Measurements from ENCODE around the gene DTX4. TPM values are rescaled to one million over a fixed set of nuclear protein-coding genes. Genes with fewer than 3 reads are reported as not detected.

DTX4 gene
- total RNA-seq, 1 donor from 2014 or later = 0.36 TPM

GRCh38 chr11:59216641-59217564 is 45.0 kb downstream of the DTX4 start:
- intact Hi-C loops (cut with micrococcal nuclease) = no loop called here

DNA sequence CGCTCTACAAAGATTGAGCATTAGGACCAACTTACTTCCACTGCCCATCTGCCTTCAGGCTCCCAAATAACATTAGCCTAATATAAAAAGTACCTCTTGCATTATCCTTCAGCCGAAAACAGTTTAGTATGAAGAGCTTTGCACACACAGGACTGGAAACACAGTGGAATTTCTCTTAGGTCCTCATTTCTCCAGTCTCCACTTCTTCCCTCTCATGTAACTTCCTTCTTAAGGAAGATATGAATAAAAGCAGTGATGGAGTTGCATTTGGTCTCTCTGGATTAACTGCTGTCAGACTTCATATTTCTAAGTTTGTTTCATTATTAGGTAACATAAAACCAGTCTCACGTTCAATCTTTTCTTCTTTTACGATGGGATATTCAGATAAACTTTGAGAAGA is 46.4 kb downstream of the DTX4 start:
- intact Hi-C loops (cut with micrococcal nuclease) = no loop called here

DNA sequence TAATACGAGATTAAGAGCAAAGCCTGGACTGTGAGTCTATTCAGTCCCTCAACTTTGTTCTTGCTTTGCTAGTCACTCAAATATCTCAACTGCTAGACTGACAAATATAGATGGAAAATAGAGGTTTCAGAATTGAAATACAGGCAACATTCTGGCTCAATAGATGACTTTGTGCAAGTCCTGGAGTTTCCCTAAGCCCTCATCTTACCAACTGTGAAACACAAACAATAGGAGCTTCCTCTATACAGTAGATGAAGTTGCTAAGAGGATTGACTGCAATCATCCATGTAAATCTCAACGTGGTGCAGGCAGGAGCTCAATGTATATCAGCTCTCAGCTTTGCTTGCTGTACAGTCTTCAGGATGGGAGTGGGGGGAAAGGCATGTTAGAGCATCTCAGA is 47.0 kb downstream of the DTX4 start:
- intact Hi-C loops (cut with micrococcal nuclease) = no loop called here

- intact Hi-C loops (cut with micrococcal nuclease) = no loop called here
These were observed 47.9 kb downstream of the DTX4 start for GRCh38 chr11:59219836-59220235.

GRCh38 chr11:59221441-59221840 is 49.5 kb downstream of the DTX4 start:
- intact Hi-C loops (cut with micrococcal nuclease) = no loop called here

- intact Hi-C loops (cut with micrococcal nuclease) = no loop called here
These were observed 50.6 kb downstream of the DTX4 start for GRCh38 chr11:59222464-59223060.

DNA sequence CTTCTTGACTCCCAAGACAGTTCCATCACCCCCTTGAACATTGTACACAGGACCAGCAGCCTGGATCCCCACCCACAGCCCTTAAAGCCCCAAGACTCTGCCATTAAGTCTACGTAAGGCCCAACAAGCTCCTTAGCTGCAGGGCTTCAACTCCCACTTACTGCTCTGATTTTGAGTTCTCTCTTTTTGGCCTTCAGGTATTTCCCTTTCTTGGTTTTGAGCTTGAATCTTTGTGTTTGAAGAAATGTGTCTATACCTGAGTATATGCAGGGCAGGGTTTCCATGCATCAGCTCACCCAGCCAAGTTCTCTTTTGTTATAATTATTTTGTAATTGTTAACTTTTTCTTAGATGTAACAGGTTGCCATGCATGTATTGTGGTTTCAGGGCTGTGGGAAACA is 51.2 kb downstream of the DTX4 start:
- intact Hi-C loops (cut with micrococcal nuclease) = no loop called here

DNA sequence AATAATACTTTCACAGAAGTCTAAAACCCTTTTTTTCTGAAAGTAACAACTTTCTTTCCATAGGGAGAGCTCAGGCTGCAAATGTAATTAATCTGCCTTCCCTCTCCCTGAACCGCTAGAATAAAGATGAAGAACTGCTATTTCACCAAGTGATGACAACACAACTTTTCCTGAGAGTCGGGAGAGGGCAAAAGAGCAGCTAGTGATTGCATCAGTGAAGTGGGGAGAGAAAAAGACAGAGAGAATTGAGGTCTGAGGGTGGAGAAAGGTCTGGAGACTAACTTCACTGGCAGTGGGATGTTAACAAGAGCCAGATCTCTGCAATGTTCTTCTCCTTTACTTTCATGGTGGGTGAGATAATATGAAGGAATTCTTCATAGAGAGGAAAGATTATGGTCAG is 51.7 kb downstream of the DTX4 start:
- intact Hi-C loops (cut with micrococcal nuclease) = no loop called here

DNA sequence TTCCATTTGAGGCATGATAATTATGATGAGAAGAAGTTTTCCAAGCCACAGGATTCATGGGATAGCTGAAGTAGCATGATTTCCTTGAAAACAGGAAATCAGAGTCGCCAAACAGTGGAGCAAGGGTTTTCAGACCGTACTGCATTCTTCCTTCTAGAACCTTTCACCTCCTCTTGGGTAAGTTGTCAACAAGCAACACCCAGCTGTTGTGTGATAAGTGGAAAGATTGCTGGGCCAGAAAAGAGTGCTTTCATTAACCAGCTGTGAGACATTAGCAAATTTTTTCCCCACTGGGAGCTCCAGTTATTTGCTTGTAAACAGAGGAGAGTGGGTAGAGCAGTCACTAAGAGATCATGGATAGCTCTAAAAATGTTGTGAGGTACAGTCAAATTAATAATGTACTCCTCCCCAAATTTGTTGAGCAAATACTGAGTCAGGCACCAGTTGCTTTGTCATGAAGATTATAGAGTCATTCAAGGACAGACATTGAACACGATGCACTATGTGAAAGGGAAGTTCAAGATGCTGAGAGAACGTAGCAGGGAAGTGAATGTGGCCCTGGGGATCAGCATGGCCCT is 52.5 kb downstream of the DTX4 start:
- intact Hi-C loops (cut with micrococcal nuclease) = no loop called here

- intact Hi-C loops (cut with micrococcal nuclease) = no loop called here
These were observed 53.1 kb downstream of the DTX4 start for GRCh38 chr11:59225017-59225416.

DNA sequence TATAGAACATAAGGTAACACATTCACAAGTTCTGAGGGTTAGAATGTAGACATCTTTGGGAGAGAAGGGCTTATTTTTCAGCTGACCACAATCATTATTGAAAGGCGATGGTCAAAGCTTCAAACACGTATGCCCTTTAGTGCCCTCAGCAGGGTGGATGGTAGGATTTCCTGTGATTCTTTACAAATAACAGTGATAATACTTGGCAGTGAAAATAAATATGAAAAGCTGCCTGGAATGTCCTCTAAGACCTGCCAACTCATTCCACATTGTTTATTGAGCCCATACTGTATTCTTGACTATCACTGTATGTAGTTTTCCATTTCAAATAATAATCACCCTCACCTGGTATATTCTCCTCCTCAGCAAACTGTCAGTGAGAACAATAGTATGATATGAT is 54.5 kb downstream of the DTX4 start:
- intact Hi-C loops (cut with micrococcal nuclease) = no loop called here

DNA sequence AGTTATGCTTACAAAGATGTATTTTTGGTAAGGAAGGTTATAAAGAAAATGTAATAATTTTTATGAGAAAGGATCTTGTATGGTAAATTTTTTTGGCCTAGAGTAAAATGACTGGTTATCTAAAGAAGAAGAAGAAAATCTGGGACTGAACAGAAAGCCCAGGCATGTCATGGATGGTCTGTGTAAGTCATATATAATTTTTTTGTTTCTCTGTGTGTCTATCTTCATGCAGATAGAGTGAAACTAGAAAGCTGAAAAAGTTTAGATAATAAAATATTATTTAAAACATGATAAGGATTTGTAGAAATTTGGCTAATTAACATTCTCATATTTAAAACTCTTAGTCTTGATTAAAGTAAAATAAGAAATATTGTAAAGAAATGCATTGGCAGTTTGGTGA is 68.4 kb downstream of the DTX4 start:
- intact Hi-C loops (cut with micrococcal nuclease) = no loop called here

DNA sequence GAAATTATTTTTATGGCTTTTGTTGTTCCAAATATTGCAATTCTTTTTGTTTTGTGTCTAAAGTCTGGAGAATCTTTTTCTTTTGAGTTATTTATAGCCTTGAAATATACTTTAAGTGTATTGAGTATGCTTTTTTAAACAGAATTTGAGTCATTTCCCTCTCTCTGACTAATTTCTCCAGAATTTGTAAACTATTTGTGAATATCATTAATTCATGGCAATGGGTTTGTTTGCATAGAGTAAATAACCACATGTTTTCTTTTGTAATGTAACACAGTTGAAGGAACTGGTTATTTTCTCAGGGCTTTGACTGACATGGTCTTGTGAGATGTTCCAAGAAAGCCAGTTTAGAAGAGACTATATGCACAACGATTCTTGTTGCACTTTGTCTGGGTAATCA is 71.7 kb downstream of the DTX4 start:
- intact Hi-C loops (cut with micrococcal nuclease) = no loop called here

- intact Hi-C loops (cut with micrococcal nuclease) = no loop called here
These were observed 75.7 kb downstream of the DTX4 start for GRCh38 chr11:59247531-59248227.

DNA sequence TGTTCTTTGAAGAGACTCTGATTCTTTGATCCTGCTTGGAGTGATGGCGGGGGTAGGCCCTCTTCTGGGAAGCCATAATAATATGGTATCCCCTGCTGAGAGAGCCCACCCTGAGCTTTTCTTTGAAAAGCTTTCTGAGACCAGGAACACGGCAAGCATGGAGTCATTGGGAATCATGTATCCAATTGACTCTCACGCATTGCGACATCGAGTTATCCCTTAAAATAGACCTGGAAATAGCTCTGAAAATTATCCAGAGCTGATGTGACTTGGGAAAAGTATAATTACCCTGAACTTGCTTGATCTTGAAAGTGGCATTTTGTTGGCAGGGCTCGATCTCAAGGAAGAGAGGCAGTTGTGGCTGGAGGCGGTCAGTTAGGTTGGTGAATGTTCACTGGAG is 77.6 kb downstream of the DTX4 start:
- intact Hi-C loops (cut with micrococcal nuclease) = no loop called here

GRCh38 chr11:59253001-59253400 is 81.1 kb downstream of the DTX4 start:
- intact Hi-C loops (cut with micrococcal nuclease) = no loop called here

DNA sequence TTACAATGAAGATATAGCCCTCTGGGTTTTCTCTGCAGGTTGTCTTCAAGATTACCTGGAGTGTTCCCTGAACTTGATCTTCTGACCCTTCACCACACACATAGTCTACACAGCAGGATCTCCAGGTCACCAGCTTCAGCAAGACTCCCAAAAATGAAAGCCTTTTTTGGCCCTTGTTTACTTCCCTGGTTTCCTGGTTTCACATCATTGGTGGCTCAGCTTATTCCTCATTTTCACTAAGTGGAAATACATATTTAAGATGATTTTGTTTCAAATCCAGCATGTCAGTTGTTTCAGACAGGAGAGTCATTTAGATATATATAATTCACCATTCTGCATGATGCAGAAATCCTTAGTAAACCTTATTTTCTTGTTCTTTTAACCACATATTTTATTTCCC is 82.4 kb downstream of the DTX4 start:
- intact Hi-C loops (cut with micrococcal nuclease) = no loop called here

- intact Hi-C loops (cut with micrococcal nuclease) = no loop called here
These were observed 83.3 kb downstream of the DTX4 start for GRCh38 chr11:59255281-59255680.
